GM18907 (cell line): ENCODE data around the gene NRCAM.
A peak's percentile ranks its signal among the peaks of the same experiment; 100 is the strongest.
"Not testable (repeated sequence)": the region's sequence is repeated elsewhere in the genome, so short reads cannot be mapped to it uniquely, and the experiment has no call there.

Source experiments
- ATAC-seq: cut with Tn5 transposase; IDR thresholded peaks from one replicate; pipeline ENCODE4 v1.9.1; 2021; ENCODE audit warnings: mild to moderate bottlenecking, moderate library complexity; ENCODE audit not compliant: unreplicated experiment

Gene NRCAM

DNA sequence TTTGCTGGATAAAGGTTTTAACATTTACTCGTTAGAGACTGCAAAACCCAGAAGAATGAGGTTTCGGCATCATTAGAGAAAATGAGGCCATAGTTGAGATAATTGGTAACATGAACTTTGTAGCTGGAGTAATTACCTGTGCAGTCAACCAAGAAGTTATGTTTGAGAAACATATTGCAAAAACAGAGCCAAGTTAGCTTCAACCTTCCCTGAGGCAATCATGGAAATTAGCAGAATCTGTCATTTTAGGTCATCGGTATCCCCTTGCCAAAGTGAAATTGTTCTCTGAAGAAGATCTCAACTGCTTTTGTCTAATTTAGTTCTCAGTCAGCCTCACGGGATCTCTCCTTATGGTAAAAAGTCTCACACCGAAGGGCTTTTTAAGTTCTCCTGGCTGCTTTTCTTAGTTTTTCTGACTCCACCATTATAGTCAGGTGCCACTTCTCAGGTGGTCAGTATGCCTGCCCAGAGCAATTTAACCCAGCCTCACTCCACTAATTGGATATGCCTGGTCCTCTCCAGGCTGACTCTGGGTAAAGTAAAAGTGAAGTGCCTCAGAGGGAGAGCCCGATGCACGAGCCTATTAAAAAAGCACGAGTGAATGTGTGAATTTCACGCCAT is 52.5 kb downstream of the NRCAM start:
- ATAC-seq, result no peak

DNA sequence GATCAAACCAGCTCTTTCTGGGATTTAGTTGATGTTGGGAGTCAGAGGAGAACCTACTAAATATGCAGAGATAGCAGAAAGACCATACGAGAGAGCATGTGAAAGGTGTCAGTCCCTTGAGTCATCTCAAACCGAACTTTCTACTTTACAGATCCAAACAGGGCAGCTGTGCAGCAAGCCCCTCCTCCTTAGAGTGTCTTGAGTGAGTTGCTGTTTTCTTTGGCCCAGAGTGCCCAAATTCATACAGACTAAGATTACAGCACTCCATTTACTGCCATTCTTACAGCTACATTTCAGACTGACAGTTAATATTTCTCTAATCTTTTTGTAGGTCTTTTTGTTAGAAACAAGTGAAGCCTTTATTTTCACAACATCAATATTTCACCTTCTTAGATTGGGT is 53.4 kb downstream of the NRCAM start:
- no peak for ATAC-seq

DNA sequence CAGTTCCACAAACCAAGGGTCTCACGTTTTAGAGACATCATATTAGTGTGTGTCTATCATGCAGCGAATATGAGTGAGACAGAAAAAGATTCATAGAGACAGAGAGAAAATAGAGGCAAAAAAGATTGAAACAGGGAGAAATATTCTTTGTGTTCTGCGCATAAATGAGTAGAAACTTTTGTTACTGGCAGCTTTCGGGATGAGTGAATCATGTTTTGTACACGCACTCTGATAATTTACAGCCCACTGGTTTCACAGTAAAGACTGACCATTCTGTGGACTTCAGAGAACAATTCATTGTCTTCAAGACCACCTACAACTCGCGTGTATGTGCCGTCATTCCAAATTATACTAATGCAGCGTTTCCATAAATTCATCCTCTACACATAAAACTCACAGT is 60.2 kb downstream of the NRCAM start:
- ATAC-seq, result no peak

DNA sequence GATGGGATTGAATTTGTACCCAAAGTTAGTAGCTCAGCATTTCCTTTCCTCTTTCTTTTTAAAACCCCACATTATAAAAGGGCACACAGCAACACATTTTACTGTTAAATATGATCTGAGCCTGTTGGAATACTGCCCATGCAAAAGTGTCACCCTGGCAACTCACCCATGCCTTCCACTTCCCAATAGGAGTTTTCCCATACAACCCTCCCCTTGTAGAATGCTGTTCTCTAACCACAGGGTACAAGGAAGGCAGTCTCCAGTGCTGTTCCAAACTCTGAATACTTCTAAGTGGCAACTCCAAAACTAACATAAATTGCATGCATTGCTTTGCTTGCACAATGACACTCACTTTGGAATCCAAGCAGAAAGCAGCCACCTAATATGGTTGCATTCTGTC is 60.8 kb downstream of the NRCAM start:
- no peak for ATAC-seq

DNA sequence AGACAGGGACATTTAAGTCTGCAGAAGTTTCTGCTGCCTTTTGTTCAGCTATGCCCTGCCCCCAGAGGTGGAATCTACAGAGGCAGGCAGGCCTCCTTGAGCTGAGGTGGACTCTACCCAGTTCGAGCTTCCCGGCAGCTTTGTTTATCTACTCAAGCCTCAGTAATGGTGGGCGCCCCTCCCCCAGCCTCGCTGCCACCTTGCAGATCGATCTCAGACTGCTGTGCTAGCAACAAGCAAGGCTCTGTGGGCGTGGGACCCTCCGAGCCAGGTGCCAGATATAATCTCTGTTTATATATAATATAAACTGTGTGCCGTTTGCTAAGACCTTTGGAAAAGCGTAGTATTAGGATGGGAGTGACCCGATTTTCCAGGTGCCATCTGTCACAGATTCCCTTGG is 63.1 kb downstream of the NRCAM start:
- ATAC-seq, result not testable (repeated sequence)

DNA sequence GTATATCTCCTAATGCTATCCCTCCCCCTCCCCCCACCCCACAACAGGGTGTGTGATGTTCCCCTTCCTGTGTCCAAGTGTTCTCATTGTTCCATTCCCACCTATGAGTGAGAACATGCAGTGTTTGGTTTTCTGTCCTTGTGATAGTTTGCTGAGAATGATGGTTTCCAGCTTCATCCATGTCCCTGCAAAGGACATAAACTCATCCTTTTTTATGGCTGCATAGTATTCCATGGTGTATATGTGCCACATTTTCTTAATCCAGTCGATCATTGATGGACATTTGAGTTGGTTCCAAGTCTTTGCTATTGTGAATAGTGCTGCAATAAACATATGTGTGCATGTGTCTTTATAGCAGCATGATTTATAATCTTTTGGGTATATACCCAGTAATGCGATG is 68.5 kb downstream of the NRCAM start:
- not testable (repeated sequence) for ATAC-seq

DNA sequence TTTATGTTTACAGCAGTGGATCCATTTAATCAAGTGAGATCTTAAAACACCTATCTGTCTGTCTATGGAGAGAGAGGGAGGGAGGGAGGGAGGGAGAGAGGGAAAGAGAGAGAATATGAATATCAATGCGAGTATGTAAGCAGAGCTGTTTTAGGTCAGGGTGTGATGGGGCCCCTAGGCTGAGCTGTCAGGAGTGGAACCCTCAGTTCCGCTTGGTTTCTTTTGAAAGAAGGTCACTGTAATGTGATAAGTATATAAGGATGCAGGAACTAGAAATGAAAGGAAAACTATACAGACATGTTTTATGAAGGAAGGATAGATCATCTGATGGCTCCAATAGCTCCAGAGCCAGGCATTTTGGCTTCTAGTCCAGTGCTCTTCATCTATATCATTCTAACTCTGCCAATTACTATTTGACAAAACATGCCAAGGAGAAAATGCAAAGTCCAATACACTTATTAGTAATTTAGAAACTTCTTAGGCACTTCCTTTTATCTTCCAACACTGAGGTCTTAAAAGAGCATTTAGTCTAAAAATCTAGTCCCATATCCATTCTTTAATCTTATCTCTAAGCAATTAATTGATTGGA is 70.3 kb downstream of the NRCAM start:
- no peak for ATAC-seq

DNA sequence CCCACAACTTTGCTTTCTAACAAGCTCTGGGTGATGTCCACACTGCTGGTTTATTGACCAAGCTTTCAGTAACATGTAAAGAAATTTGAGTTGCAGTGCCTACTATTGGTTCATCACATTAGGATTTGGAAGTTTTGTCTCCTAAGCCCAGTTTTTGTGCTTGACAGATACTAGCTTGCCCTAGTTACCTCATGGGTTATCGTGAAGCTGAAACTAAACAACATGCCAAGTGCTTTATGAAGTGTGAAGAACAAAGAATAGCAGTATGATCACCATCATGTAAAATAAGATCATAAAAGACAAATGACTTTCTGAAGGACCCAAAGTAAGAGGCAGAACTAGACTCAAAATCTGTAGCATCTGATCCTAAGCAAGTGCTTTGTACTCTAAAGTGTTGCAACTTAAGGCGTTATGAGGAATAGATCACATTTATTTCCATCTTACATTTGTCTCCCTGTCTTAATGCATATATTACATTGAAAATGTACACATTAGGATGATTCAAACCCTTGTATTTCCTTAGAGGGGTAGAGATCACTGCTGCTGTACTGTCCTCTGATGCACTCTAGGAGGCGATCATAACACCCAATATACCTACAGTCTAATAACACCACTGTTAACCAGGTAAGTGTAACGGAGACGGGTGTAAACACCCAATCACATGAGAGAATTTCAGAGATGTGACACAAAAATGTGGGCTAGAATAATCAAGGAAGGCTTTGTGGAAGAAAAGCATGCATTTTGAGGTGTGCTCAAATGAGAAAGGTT is 71.3 kb downstream of the NRCAM start:
- peak; percentile 61 for ATAC-seq

DNA sequence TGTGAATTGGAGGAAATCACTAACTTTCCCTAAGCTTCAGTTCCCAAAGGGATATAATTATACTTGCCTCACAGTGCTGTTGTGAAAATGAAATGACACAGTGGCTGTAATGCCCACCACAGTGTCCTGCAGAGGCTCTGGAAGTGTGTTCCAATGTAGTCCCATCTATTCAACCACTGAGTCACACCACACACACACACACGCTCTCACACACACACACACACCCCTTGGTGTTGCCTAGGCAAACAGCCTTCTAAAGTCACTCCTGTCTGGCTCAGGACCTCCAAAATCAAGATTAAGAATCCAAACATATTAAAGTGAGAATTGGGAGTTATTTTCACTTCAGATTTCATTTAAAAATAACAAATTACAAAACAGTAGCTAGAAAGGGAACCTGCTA is 73.3 kb downstream of the NRCAM start:
- ATAC-seq, result no peak

DNA sequence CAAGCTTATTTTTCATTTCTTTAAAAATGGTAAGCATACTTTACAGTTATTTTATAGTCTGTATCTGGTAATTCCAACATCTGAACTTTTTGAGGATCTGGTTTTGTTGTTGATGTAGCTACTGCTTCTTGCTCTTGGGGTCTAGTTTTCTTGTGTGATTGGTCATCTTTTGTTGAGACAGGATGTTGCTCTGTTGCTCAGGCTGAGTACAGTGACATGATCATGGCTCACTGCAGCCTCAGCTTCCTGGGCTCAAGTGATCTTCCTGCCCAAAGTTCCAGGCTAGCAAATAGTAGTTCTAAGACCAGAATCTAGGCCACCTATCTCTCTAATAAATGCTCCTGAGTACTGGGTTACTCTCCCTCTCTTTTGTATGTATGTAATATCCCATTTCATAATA is 75.7 kb downstream of the NRCAM start:
- no peak for ATAC-seq

DNA sequence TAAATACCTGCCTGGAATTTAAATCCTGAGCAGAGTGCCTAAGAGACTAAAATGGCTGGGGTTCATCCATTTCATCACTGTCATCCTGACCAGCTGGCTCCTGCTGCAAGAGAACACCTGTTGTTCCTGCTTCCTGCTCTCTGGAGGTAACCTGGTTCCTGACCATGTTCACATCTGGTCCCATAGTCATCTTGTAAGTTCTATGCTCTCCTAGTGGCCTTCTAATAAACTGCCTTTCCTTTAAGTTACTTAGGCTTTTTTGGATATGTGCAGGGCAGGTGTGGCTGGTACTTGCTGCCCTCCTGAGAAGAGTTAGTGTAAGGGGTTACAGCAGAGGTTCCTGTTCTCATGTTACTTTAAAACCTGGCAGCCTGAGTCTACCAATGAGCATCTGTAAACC is 80.0 kb downstream of the NRCAM start:
- ATAC-seq, result no peak

DNA sequence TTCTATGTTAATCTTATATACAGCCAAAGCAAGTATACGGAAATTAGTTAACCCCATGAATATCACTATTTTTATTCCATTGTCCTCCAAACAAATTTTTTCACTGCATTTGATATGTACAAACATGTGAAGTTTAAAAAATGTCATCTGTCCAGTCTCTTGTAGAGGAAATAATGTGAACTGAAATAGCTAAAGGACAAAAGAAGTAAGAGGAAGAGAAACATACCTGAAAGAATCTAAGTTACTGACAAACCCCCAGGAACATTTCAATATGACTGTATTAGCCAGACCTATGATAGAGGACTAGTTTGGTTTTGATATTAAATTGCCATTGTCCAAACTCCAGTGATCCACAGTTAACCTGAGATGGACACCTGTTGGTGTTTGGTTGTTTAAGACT is 80.6 kb downstream of the NRCAM start:
- no peak for ATAC-seq

DNA sequence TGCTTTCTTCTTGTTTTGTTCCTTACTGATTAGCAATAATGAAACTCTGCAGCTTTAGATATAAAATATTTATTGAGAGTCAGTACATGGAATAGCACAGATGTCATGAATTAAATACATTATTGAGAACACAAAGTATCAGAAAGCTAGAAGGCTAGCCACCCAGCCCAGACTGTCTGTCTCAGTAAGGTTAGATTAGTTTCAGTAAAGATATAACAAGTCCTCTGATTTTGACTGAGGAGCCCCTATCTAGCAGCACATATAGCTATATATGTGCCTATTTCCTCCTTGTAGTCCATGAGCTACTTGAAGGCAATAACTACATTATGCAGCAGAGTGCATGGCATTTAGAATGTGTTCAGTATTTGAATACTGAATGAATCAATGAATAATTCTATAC is 81.3 kb downstream of the NRCAM start:
- ATAC-seq, result no peak

DNA sequence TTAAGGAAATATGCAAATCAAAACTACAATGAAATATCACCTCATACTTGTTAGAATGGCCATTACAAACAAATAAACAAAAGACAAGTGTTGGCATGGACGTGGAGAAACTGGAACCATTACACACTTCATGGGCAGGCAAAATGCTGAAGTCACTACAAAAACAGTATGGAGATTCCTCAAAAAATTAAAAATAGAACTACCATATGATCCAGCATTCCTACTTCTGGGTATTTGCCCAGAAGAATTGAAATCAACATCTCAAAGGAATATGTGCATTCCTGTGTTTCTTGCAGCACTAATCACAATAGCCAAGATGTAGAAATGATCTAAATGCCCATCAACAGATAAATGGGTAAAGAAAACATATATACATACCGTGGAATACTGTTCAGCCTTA is 83.6 kb downstream of the NRCAM start:
- ATAC-seq, result no peak

DNA sequence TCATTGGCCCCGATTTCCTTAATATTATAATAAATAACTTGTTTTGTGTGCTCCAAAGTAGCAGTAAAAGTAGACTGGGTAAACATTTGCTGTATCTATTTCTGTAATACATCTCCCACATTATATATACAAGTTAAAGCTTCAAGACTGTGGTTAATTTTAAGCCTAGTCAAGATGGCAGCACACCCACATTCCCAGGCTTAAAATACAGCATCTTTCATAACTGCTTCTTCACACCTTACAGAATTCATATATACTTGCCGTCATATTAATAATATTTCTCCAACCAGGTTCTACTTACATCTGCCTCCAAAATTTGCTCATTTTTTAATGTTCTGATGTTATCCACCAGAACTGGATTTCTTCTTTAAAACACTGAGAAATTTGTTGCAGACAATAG is 85.6 kb downstream of the NRCAM start:
- no peak for ATAC-seq

DNA sequence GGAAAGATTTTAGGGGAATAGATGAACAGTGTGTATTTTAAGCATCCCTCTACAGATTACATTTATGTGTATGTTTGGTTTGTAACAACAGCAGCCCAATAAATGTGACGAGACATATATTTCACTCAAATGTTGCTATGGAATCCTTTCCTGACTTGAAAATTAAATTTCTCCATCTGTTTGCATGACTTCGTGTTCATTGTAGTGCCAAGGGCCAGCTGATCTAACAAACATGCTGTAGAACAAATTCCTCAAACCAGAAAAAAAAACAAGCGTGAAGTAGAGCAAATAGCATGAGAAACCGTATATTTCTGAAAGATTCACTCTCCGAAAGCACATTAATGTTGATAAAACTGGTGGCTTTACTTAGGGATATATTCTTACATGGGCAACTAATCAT is 87.8 kb downstream of the NRCAM start:
- no peak for ATAC-seq

DNA sequence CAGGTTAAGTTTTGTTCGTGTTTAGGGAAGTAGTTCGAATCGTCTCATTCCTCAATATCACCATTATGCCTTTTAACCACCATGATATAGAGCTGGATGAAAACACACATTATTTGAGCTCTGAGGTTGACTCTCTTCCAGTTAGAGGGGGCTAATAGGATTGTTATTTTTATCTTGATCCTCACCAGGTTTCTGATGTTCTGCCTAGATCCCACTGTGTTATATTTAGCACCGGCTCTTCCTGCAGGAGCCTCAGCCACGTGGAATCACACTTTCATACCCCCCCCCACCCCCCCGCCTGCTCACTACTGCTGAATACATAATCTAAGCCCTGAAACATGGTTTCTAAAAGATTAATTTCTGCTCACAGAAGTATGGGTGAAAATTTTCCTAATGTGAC is 88.3 kb downstream of the NRCAM start:
- ATAC-seq, result no peak

DNA sequence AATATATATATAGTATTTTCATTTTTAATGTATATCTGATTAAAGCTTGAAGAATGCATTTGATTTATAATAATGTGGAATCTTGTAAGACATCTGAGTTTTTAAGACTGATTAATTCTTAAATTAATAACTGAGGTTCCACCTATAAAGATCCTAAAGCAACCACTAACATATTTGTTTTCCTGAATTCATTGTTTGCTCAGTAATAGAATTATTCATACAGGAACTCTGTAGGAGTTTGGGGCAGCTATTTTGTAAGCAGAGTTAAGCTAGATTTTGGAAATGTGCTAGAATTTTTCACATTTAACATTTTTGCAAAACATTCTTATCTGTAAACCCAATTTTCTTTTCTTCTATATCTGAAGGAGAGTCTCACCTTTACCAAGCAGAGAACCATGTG is 88.9 kb downstream of the NRCAM start:
- ATAC-seq, result no peak

DNA sequence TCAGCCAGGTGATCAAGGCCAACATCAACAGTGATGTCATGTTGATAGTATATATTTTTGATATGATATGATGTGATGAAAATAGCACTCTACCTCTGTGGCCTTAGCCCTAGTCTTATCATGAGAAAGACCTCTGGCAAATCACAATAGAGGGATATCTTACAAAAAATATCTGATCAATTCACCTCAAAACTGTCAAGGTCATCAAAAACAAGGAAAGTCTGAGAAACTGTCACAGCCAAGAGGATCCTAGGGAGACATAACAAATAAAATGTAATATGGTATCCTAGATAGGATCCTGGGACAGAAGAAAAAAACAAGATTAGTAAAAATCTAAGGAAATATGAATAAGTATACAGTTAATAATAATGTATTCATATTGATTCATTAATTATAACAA is 92.6 kb downstream of the NRCAM start:
- ATAC-seq, result no peak

DNA sequence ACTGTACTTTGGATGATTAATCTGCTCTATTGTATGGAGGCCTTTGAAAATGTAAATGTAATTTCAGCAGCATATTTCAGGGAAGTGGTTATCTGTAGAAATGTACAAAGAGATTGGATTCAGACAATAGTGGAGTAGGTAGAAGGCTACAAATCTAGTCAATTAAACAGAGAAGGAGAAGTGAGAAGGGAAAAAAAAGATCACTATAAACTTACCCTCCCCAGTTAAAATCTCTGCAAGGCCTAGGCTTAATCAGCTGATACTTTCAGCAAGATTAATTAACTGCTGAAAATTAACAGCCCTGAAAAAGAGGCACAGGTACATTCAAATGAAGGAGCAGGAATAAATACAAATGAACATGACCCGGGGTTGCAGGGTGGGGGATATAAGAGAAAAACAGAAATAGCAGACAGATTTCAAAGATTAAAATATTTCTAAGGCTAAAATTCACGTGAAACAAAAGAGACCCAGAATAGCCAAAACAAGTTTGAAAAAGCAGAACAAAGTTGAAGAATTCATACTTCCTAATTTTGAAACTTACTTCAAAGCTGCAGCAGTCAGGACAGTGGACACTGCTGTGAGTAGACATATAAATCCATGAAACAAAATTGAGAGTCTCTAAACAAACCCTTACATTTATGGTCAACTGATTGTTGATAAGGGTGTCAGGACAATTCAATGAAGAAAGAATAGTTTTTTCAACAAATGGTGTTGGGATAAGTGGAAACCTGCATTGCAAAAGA is 96.0 kb downstream of the NRCAM start:
- no peak for ATAC-seq

DNA sequence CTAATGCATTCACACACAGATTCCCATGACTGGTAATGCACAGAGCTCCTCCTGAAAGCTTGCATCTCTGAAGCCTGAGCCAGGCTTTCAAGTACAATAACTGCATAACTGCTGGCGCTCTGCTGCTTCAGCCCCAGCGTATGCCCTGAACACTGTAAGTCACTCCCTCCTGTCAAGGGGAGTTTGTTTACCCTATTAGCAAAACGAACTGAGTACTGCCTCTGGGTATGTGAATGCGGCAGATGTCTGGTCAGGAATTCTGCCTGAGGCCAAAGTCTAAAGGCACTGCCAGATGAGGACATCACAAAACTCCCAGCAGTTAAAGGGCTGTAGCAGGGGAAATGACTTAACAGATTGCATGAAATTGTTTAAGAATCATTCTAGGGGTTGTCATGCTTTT is 97.7 kb downstream of the NRCAM start:
- ATAC-seq, result no peak

DNA sequence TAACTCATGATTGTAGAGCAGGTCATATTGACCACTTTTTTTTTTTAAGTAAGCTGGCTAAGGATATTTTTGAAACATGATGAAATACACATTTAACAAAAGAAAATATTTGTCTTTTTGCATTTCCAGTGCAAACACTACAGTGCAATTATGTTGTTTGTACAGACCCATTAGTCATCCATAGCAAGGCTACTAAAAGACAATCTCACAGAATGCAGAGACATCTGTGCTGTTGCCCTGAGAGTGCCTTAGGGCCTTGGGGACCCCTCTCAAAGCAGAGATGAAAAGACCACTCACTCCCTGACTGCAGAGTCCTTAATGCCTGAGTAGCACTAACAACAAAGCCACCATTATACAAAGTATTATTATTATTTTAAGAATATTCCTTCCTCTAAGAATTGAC is 104.5 kb downstream of the NRCAM start:
- ATAC-seq, result no peak
